PC-9 (cell line): Measurements from ENCODE around the gene TAS2R30. TPM values are rescaled to one million over a fixed set of nuclear protein-coding genes. Genes with fewer than 3 reads are reported as not detected.

Experiments used
- BruUV-seq: library from RNA; stranded (reverse); fragments of 400-500 nt; replicated peaks from 2 replicates; lab custom pipeline; 2021; lab: Mats Ljungman, UMichigan
- CTCF ChIA-PET: fragments of 300-600 bp; sonication (Branson Sonifier 250); formaldehyde crosslinking; loops from one replicate; lab custom pipeline; 2022; ENCODE audit warnings: antibody characterized with exemption; lab: Charles Lee
- POLR2A ChIA-PET: fragments of 300-600 bp; sonication (Branson Sonifier 250); formaldehyde crosslinking; loops from one replicate; lab custom pipeline; 2022; ENCODE audit warnings: antibody characterized with exemption; ENCODE audit not compliant: unreplicated experiment; lab: Charles Lee
- DNase-seq, 2 experiments: peaks; one replicate each; pipeline versions ENCODE4 v3.0.0 to v3.0.0-alpha.2; 2015 to 2022; ENCODE audit warnings: mixed read lengths in 1 of 2
- H2AFZ ChIP-seq: fragments of 200-600 bp; sonication (generic); 2 replicates; pipeline ENCODE4 v1.8.1; 2017; ENCODE audit warnings: antibody characterized with exemption
- H3F3A ChIP-seq: fragments of 200-600 bp; sonication (generic); 2 replicates; pipeline ENCODE4 v1.8.1; 2017; ENCODE audit warnings: antibody characterized with exemption, mild to moderate bottlenecking, low read depth; ENCODE audit not compliant: insufficient read depth
- H3K27ac ChIP-seq: fragments of 200-600 bp; sonication (generic); 2 replicates; pipeline ENCODE4 v1.6.1; 2016; ENCODE audit warnings: mixed run types
- H3K27me3 ChIP-seq: fragments of 200-600 bp; sonication (generic); 2 replicates; pipeline ENCODE4 v1.6.1; 2016; ENCODE audit warnings: low read depth, mixed run types; ENCODE audit not compliant: insufficient read depth
- H3K36me3 ChIP-seq: fragments of 200-600 bp; sonication (generic); 2 replicates; pipeline ENCODE4 v1.6.1; 2016; ENCODE audit warnings: low read depth, mixed run types
- H3K4me1 ChIP-seq: fragments of 200-600 bp; sonication (generic); replicated peaks from 2 replicates; pipeline ENCODE4 v1.6.1; 2016; ENCODE audit warnings: mixed run types; ENCODE audit not compliant: insufficient read depth
- H3K4me2 ChIP-seq: fragments of 200-600 bp; sonication (generic); 2 replicates; pipeline ENCODE4 v1.6.1; 2017; ENCODE audit warnings: mixed run types
- H3K4me3 ChIP-seq: fragments of 200-600 bp; sonication (generic); 2 replicates; pipeline ENCODE4 v1.6.1; 2016; ENCODE audit warnings: mixed run types
- H3K79me2 ChIP-seq: fragments of 200-600 bp; sonication (generic); 2 replicates; pipeline ENCODE4 v1.6.1; 2017; ENCODE audit warnings: low read depth, mixed run types
- H3K9me2 ChIP-seq: fragments of 200-600 bp; sonication (generic); 2 replicates; pipeline ENCODE4 v1.8.1; 2017; ENCODE audit warnings: mild to moderate bottlenecking; ENCODE audit not compliant: insufficient read depth
- H3K9me3 ChIP-seq: fragments of 200-600 bp; sonication (generic); 2 replicates; pipeline ENCODE4 v1.8.1; 2016; ENCODE audit warnings: low read depth; ENCODE audit not compliant: insufficient read depth
- H4K20me1 ChIP-seq: fragments of 200-600 bp; sonication (generic); 2 replicates; pipeline ENCODE4 v1.8.1; 2017; ENCODE audit not compliant: insufficient read depth
- CTCF ChIP-seq: fragments of 200-600 bp; sonication (generic); conservative IDR thresholded peaks from 2 replicates; pipeline ENCODE4 v1.6.1; 2017; ENCODE audit warnings: mixed run types, antibody characterized with exemption, mild to moderate bottlenecking, moderate library complexity
- EZH2 ChIP-seq: fragments of 200-600 bp; sonication (generic); IDR thresholded peaks from 2 replicates; pipeline ENCODE4 v1.8.0; 2017; ENCODE audit warnings: antibody characterized with exemption, low read depth
- intact Hi-C: fragments of 100-400 bp; cut with micrococcal nuclease; formaldehyde crosslinking; loops from one replicate; pipeline ENCODE4 v1.10.0; 2022; ENCODE audit not compliant: unreplicated experiment
- total RNA-seq: library from RNA; stranded (reverse); gene quantifications from 2 replicates; pipeline ENCODE4 v1.2.3, GENCODE V29; 2021

The TAS2R30 gene
- total RNA-seq, 1 experiment from 2014 or later, result 2.9 TPM

GRCh38 chr12:11136075-11136474, 1.6 kb upstream of the TAS2R30 start:
- H3K4me3 ChIP-seq, result no peak overlapping the region
- DNase-seq, result no peak
- H3K9me2 ChIP-seq, result no peaks in the 10 kb centered on the region
- CTCF ChIA-PET, result no interaction called here
- no peak overlapping the region for H2AFZ ChIP-seq
- H3F3A ChIP-seq, result no peaks in the 10 kb centered on the region
- H3K36me3 ChIP-seq, result no peaks in the 10 kb centered on the region
- no peaks in the 10 kb centered on the region for H3K27me3 ChIP-seq
- TF ChIP-seq CTCF (no peak), EZH2 (no peak)
- no peaks in the 10 kb centered on the region for H3K4me1 ChIP-seq
- POLR2A ChIA-PET, result no interaction called here
- no TSS peak for BruUV-seq
- H3K9me3 ChIP-seq, result no peaks in the 10 kb centered on the region
- no peak overlapping the region for H3K4me2 ChIP-seq
- no peak overlapping the region for H3K27ac ChIP-seq
- 0 out of 2 replicates have a peak, but pooled peaks cover 5% of the 10 kb centered on the region for H3K79me2 ChIP-seq
- no peaks in the 10 kb centered on the region for H4K20me1 ChIP-seq
- intact Hi-C loops, result no loop called here

DNA sequence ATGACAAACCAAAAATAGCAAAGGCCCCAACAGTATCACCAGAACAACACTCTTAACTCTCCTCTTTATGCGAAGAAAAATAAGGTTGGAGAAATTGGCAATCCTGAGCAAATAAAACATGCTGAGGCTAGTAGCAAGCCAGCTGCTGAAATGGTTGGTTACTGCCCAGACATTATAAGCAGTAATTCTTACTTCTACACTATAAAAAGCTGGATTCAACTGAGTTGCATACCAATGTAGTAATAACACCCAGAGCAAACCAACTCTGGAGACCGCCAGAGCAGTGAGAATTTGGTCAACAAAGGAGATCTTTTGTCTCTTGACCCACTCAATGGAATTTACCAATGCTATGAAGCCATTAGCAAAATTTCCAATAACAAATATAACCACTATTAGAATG, 628 bp downstream of the TAS2R30 start:
- no peak overlapping the region for H3K4me3 ChIP-seq
- DNase-seq, result no peak
- no peak overlapping the region for H3K27ac ChIP-seq
- ChIA-PET CTCF (no interaction called here), POLR2A (no interaction called here)
- H3K36me3 ChIP-seq, result no peaks in the 10 kb centered on the region
- H2AFZ ChIP-seq, result no peak overlapping the region
- H3K4me1 ChIP-seq, result no peaks in the 10 kb centered on the region
- no peaks in the 10 kb centered on the region for H3F3A ChIP-seq
- no TSS peak for BruUV-seq
- H3K4me2 ChIP-seq, result no peak overlapping the region
- TF ChIP-seq CTCF, result no peak
- no peak for TF ChIP-seq EZH2
- H3K27me3 ChIP-seq, result no peaks in the 10 kb centered on the region
- intact Hi-C loops, result no loop called here
- no peaks in the 10 kb centered on the region for H4K20me1 ChIP-seq
- H3K9me3 ChIP-seq, result no peaks in the 10 kb centered on the region
- no peaks in the 10 kb centered on the region for H3K79me2 ChIP-seq
- H3K9me2 ChIP-seq, result no peaks in the 10 kb centered on the region

- no peak overlapping the region for H3K4me2 ChIP-seq
- H3K9me3 ChIP-seq, result no peaks in the 10 kb centered on the region
- no peak for DNase-seq
- CTCF ChIA-PET, result no interaction called here
- H3K9me2 ChIP-seq, result no peaks in the 10 kb centered on the region
- intact Hi-C loops, result no loop called here
- BruUV-seq, result no TSS peak
- no peaks in the 10 kb centered on the region for H3K27me3 ChIP-seq
- POLR2A ChIA-PET, result no interaction called here
- H3K27ac ChIP-seq, result no peak overlapping the region
- no peak overlapping the region for H3K4me3 ChIP-seq
- no peaks in the 10 kb centered on the region for H3F3A ChIP-seq
- TF ChIP-seq EZH2 (no peak), CTCF (no peak)
- no peaks in the 10 kb centered on the region for H3K36me3 ChIP-seq
- no peaks in the 10 kb centered on the region for H4K20me1 ChIP-seq
- no peaks in the 10 kb centered on the region for H3K4me1 ChIP-seq
- H2AFZ ChIP-seq, result no peak overlapping the region
- no peaks in the 10 kb centered on the region for H3K79me2 ChIP-seq
Observed at GRCh38 chr12:11133162-11133561, 1.3 kb downstream of the TAS2R30 start.
